ENCODE measurements around the gene GYPC.

Gene GYPC

DNA sequence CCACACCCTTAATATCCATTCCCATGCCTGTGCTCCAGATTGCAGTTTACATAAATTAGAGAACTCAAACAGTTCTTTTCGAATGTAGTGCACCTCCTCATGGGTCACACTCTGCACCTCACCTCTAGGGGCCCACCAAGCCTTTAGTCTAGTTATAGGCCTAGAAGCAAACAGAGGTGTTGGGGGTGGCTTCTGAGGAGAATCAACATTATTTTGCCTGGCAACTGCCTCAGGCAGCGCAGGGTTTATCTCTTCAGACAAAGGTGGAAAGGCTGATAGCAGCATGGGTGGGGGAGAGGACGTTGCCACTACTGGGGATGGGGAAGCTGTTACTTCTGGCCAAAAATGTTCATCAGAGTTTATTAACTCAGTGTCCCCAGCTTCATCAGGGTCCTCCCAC is 5.0 kb upstream of the GYPC start:
- Histone ChIP-seq H3K9ac (no peak overlapping the region), H3K4me1 (ENCODE audit: low read depth, poor library complexity, severe bottlenecking) (no peaks in the 10 kb centered on the region), H3K27ac (no peak overlapping the region), H2AFZ (ENCODE audit: low read depth) (no peak overlapping the region), H3K79me2 (ENCODE audit: insufficient read depth, low read depth) (no peaks in the 10 kb centered on the region), H4K20me1 (ENCODE audit: insufficient read depth) (no peaks in the 10 kb centered on the region), H3K36me3 (ENCODE audit: insufficient read depth) (no peaks in the 10 kb centered on the region), H3K27me3 (ENCODE audit: insufficient read depth, low read depth) (no peaks in the 10 kb centered on the region), H3K4me3 (IDR thresholded peaks at IDR 0.05; ENCODE audit: insufficient read depth, low read depth, low read length) (no peak overlapping the region), H3K4me2 (no peak overlapping the region)
- TF ChIP-seq, protein P1, sequence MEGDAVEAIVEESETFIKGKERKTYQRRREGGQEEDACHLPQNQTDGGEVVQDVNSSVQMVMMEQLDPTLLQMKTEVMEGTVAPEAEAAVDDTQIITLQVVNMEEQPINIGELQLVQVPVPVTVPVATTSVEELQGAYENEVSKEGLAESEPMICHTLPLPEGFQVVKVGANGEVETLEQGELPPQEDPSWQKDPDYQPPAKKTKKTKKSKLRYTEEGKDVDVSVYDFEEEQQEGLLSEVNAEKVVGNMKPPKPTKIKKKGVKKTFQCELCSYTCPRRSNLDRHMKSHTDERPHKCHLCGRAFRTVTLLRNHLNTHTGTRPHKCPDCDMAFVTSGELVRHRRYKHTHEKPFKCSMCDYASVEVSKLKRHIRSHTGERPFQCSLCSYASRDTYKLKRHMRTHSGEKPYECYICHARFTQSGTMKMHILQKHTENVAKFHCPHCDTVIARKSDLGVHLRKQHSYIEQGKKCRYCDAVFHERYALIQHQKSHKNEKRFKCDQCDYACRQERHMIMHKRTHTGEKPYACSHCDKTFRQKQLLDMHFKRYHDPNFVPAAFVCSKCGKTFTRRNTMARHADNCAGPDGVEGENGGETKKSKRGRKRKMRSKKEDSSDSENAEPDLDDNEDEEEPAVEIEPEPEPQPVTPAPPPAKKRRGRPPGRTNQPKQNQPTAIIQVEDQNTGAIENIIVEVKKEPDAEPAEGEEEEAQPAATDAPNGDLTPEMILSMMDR (conservative IDR thresholded peaks at IDR 0.05; ENCODE audit: low read depth, low read length) = no peak

DNA sequence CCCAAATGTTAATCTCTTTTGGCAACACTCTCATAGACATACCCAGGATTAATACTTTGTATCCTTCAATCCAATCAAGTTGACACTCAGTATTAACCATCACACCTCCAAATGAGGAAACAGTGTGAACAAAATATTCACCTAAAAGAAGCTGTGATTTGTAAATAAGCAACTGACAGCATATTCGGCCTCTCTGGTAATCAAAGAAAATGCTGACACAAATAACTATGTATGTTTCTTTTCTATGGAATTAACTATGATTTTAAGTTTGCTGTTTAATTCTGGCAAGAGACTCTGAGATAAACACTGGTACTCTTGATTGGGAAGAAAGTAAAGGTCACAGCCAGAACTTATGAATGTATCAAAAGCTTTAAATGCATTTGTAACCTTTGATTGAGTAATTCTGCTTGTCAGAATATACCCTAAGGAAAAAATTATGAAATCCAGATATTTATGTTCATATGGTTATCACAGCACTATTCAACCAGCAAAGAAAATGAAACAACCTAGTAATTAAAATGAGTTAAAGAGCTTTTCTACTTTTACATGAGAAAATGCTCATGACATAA is 3.6 kb upstream of the GYPC start:
- Histone ChIP-seq H3K4me2 (no peak overlapping the region), H3K79me2 (ENCODE audit: insufficient read depth, low read depth) (no peaks in the 10 kb centered on the region), H3K4me1 (ENCODE audit: low read depth, poor library complexity, severe bottlenecking) (no peaks in the 10 kb centered on the region), H2AFZ (ENCODE audit: low read depth) (no peak overlapping the region), H3K27me3 (ENCODE audit: insufficient read depth, low read depth) (no peaks in the 10 kb centered on the region), H3K9ac (no peak overlapping the region), H4K20me1 (ENCODE audit: insufficient read depth) (no peaks in the 10 kb centered on the region), H3K36me3 (ENCODE audit: insufficient read depth) (no peaks in the 10 kb centered on the region), H3K4me3 (IDR thresholded peaks at IDR 0.05; ENCODE audit: insufficient read depth, low read depth, low read length) (no peak overlapping the region), H3K27ac (no peak overlapping the region)
- TF ChIP-seq, protein P1 (conservative IDR thresholded peaks at IDR 0.05; ENCODE audit: low read depth, low read length) = no peak

DNA sequence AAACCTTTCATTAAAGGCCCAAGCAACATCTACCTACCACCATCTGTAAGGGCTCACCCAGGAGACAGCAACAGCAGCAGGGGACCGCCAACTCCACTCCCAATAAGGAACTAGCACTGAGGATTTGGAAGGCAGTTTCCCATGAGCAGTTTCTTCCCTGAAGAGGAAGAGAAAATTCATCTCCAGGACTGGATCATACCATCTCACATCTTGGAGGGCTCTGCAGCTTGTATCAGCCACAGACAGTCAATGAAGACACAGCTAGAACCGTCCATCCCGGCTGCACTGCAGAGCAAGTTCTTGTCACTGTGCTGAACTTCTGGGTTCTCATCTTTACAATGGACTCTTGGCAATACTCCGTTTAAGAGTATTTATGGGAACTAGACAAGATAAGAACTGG is 2.8 kb upstream of the GYPC start:
- Histone ChIP-seq H3K4me2 (no peak overlapping the region), H3K4me1 (ENCODE audit: low read depth, poor library complexity, severe bottlenecking) (no peaks in the 10 kb centered on the region), H3K4me3 (IDR thresholded peaks at IDR 0.05; ENCODE audit: insufficient read depth, low read depth, low read length) (no peak overlapping the region), H3K79me2 (ENCODE audit: insufficient read depth, low read depth) (no peaks in the 10 kb centered on the region), H3K27me3 (ENCODE audit: insufficient read depth, low read depth) (no peaks in the 10 kb centered on the region), H3K36me3 (ENCODE audit: insufficient read depth) (no peaks in the 10 kb centered on the region), H2AFZ (ENCODE audit: low read depth) (no peak overlapping the region), H4K20me1 (ENCODE audit: insufficient read depth) (no peaks in the 10 kb centered on the region), H3K9ac (no peak overlapping the region), H3K27ac (no peak overlapping the region)
- TF ChIP-seq, protein P1 (conservative IDR thresholded peaks at IDR 0.05; ENCODE audit: low read depth, low read length) = no peak

DNA sequence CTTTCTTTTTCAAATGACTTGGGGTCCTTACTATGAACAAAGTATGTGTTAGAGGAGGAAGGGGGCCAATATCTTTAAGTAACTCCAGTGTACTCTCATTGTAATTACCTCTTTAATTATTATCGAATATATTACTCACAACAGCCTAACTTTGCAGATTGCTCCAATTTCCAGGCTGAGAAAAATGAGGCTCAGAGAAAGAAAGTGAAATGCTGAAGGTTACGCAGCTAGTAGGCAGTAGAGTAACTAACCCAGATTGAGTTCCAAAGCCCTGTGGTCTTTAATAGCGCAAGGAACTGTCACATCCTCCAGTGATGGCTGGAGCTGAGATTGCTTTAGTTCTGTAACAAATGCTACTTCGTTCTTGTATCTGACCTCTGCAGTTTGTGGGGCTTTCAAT is 2.2 kb upstream of the GYPC start:
- Histone ChIP-seq H4K20me1 (ENCODE audit: insufficient read depth) (no peaks in the 10 kb centered on the region), H3K27ac (no peak overlapping the region), H3K27me3 (ENCODE audit: insufficient read depth, low read depth) (no peaks in the 10 kb centered on the region), H3K9ac (no peak overlapping the region), H3K4me2 (no peak overlapping the region), H3K4me3 (IDR thresholded peaks at IDR 0.05; ENCODE audit: insufficient read depth, low read depth, low read length) (no peak overlapping the region), H3K36me3 (ENCODE audit: insufficient read depth) (no peaks in the 10 kb centered on the region), H3K4me1 (ENCODE audit: low read depth, poor library complexity, severe bottlenecking) (no peaks in the 10 kb centered on the region), H3K79me2 (ENCODE audit: insufficient read depth, low read depth) (no peaks in the 10 kb centered on the region), H2AFZ (ENCODE audit: low read depth) (no peak overlapping the region)
- TF ChIP-seq, protein P1 (conservative IDR thresholded peaks at IDR 0.05; ENCODE audit: low read depth, low read length) = no peak
